Thoracic aorta (tissue), 2 donors: ENCODE data around the gene NEAT1. TPM values are rescaled to one million over a fixed set of nuclear protein-coding genes. Genes with fewer than 3 reads are reported as not detected.
A peak's percentile ranks its signal among the peaks of the same experiment; 100 is the strongest.

Source experiments
- ATAC-seq: fragments of 150-250 bp; one replicate; pipeline ENCODE4 v1.8.0; 2017; ENCODE audit warnings: low read depth; ENCODE audit not compliant: insufficient number of reproducible peaks, low FRiP score
- DNase-seq: peaks from one replicate; pipeline ENCODE4 v3.0.0-alpha.2; 2020; ENCODE audit warnings: low spot score
- H3K27ac ChIP-seq, 2 donors: fragments of 200-600 bp; sonication (generic); 1 replicate in 1 of 2; 2 replicates in 1 of 2; pipeline ENCODE4 v1.5.1; 2016; ENCODE audit warnings: mild to moderate bottlenecking in 2 of 2, moderate library complexity in 2 of 2
- H3K27me3 ChIP-seq: fragments of 200-600 bp; sonication (generic); replicated peaks from 2 replicates; pipeline ENCODE4 v1.6.0; 2016; ENCODE audit warnings: mild to moderate bottlenecking; ENCODE audit not compliant: insufficient read depth
- H3K36me3 ChIP-seq: fragments of 200-600 bp; sonication (generic); one replicate; pipeline ENCODE4 v1.5.1; 2016
- H3K4me1 ChIP-seq, 2 donors: fragments of 200-600 bp; sonication (generic); 1 replicate in 1 of 2; 2 replicates in 1 of 2; pipeline versions ENCODE4 v1.5.1 to v1.6.0; 2016; ENCODE audit warnings: low read depth in 2 of 2, mild to moderate bottlenecking in 1 of 2; ENCODE audit not compliant: control insufficient read depth in 1 of 2
- H3K4me3 ChIP-seq: fragments of 200-600 bp; sonication (generic); 2 replicates; pipeline ENCODE4 v1.5.1; 2016; ENCODE audit warnings: mild to moderate bottlenecking
- H3K9me3 ChIP-seq: fragments of 200-600 bp; sonication (generic); 2 replicates; pipeline ENCODE4 v1.5.1; 2016
- total RNA-seq, 2 donors: library from RNA; depleted of rRNA; stranded (reverse); fragments of >200 nt; gene quantifications; one replicate each; pipeline versions ENCODE4 v1.1.0 to v1.2.3, GENCODE V29; 2016
- TF ChIP-seq, protein P1 (sequence below): fragments of 200-600 bp; sonication (generic); IDR thresholded peaks from one replicate; pipeline ENCODE4 v1.5.1; 2019; ENCODE audit warnings: antibody characterized with exemption

NEAT1 gene
- 1,000 to 10,000 TPM in 1 of 2 donors, 100 to 1,000 TPM in 1; 848 to 1,659 TPM for total RNA-seq

DNA sequence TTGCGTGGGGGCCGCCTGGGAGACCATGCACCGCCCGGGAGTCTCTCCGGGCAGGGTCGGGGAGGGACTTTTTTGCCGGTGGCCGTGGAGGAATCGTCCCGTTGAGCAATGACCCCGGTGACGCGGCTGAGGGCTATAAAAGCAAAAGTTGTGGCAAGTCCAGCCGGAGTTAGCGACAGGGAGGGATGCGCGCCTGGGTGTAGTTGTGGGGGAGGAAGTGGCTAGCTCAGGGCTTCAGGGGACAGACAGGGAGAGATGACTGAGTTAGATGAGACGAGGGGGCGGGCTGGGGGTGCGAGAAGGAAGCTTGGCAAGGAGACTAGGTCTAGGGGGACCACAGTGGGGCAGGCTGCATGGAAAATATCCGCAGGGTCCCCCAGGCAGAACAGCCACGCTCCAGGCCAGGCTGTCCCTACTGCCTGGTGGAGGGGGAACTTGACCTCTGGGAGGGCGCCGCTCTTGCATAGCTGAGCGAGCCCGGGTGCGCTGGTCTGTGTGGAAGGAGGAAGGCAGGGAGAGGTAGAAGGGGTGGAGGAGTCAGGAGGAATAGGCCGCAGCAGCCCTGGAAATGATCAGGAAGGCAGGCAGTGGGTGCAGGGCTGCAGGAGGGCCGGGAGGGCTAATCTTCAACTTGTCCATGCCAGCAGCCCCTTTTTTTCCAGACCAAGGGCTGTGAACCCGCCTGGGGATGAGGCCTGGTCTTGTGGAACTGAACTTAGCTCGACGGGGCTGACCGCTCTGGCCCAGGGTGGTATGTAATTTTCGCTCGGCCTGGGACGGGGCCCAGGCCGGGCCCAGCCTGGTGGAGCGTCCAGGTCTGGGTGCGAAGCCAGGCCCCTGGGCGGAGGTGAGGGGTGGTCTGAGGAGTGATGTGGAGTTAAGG is at the start of gene NEAT1:
NEAT1 (plus strand) TSS at position 166 of the 883 bp plus-strand sequence.
- Histone ChIP-seq H3K27me3 (no peaks in the 10 kb centered on the region), H3K27ac (peak within 1 kb of the TSS; percentile 100), H3K4me3 (peak within 1 kb of the TSS; percentile 94), H3K4me1 (peaks cover 24 to 33% of the 10 kb centered on the region in 2 donors), H3K36me3 (peaks cover 30% of the 10 kb centered on the region), H3K9me3 (no peaks in the 10 kb centered on the region)
- TF ChIP-seq, protein P1, sequence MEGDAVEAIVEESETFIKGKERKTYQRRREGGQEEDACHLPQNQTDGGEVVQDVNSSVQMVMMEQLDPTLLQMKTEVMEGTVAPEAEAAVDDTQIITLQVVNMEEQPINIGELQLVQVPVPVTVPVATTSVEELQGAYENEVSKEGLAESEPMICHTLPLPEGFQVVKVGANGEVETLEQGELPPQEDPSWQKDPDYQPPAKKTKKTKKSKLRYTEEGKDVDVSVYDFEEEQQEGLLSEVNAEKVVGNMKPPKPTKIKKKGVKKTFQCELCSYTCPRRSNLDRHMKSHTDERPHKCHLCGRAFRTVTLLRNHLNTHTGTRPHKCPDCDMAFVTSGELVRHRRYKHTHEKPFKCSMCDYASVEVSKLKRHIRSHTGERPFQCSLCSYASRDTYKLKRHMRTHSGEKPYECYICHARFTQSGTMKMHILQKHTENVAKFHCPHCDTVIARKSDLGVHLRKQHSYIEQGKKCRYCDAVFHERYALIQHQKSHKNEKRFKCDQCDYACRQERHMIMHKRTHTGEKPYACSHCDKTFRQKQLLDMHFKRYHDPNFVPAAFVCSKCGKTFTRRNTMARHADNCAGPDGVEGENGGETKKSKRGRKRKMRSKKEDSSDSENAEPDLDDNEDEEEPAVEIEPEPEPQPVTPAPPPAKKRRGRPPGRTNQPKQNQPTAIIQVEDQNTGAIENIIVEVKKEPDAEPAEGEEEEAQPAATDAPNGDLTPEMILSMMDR = no peak
- peak; percentile 84 for DNase-seq
- ATAC-seq = peak; percentile 15

- DNase-seq (no peak), ATAC-seq (no peak)
- TF ChIP-seq, protein P1 = no peak
- Histone ChIP-seq H3K9me3 (no peaks in the 10 kb centered on the region), H3K27ac (no peak overlapping the region), H3K36me3 (no peaks in the 10 kb centered on the region), H3K4me1 (peaks cover 6 to 20% of the 10 kb centered on the region in 2 donors), H3K4me3 (no peak overlapping the region), H3K27me3 (no peaks in the 10 kb centered on the region)
Measured at GRCh38 chr11:65373839-65374580, 48.6 kb upstream of the NEAT1 start.

- Histone ChIP-seq H3K36me3 (no peaks in the 10 kb centered on the region), H3K27ac (no peak overlapping the region), H3K4me3 (no peak overlapping the region), H3K27me3 (no peaks in the 10 kb centered on the region), H3K9me3 (no peaks in the 10 kb centered on the region), H3K4me1 (peaks cover 6 to 20% of the 10 kb centered on the region in 2 donors)
- no peak for ATAC-seq
- TF ChIP-seq, protein P1 = no peak
- DNase-seq = no peak
Measured at GRCh38 chr11:65375012-65375411, 47.6 kb upstream of the NEAT1 start.

DNA sequence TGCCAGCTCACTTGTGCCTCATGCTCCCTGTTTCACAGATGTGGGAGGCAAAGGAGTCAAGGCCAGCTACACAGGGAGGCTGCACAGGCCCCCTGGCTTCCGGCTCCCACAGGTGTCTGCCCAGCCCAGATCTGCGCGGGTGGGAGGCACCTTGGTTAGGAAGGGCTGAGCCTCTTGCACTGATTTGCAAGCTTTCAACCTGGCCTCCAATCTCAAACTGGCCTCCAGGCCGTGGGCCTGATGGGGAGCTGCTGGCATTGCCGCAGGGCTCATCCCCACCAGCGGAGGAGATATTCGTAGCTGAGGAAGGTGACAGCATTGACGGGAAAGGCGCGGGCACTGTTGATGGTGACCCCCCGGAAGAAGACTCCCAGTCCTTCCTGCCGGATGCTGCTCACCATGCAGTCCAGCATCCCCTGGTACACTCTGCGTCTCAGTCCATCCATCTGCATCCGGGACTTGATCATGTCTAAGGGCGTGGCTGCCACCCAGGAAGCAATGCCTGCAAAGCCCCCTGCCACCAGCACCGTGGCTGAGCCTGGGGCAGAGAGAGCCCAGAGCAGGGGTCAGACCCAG is 46.4 kb upstream of the NEAT1 start:
- H3K4me1 ChIP-seq = peaks cover 6 to 17% of the 10 kb centered on the region in 2 donors
- H3K4me3 ChIP-seq = no peak overlapping the region
- ATAC-seq (no peak), DNase-seq (no peak)
- H3K27ac ChIP-seq = no peak overlapping the region
- no peaks in the 10 kb centered on the region for H3K9me3 ChIP-seq
- no peaks in the 10 kb centered on the region for H3K27me3 ChIP-seq
- H3K36me3 ChIP-seq = no peaks in the 10 kb centered on the region
- TF ChIP-seq, protein P1 = no peak

DNA sequence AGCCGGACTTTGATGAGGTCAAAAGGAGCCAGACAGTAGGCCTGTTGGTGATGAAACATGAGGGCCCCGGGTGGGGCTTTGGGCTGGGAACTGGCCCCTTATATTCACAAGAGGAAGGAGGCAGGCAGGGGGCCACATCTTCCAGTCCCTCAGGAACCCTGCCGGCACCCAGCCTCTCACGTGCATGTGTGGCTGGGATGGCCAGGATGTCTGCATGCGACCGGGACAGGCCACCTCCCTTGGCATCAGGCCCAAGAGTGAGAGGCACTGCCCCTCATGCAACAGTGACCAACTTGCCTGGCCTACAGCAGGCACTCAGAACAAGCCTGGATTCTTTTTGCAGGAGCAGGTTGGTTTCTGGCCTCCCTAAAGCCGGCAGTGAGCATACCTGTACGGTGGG is 45.6 kb upstream of the NEAT1 start:
- ATAC-seq = no peak
- no peak overlapping the region for H3K4me3 ChIP-seq

More for the DNA sequence above, 45.6 kb upstream of the NEAT1 start:
- DNase-seq = no peak
- H3K9me3 ChIP-seq = no peaks in the 10 kb centered on the region
- peaks cover 4 to 17% of the 10 kb centered on the region in 2 donors for H3K4me1 ChIP-seq
- no peaks in the 10 kb centered on the region for H3K27me3 ChIP-seq
- H3K36me3 ChIP-seq = no peaks in the 10 kb centered on the region
- no peak overlapping the region for H3K27ac ChIP-seq
- TF ChIP-seq, protein P1 = no peak
